NCI-H82 (cell line): Measurements from ENCODE around the gene PIGN.

Experiments used
- DNase-seq: peaks from one replicate; lab custom pipeline; 2025; lab: John Stamatoyannopoulos, UW

Gene PIGN

GRCh38 chr18:62106271-62106670, 80.6 kb downstream of the PIGN start:
- no peak for DNase-seq

DNA sequence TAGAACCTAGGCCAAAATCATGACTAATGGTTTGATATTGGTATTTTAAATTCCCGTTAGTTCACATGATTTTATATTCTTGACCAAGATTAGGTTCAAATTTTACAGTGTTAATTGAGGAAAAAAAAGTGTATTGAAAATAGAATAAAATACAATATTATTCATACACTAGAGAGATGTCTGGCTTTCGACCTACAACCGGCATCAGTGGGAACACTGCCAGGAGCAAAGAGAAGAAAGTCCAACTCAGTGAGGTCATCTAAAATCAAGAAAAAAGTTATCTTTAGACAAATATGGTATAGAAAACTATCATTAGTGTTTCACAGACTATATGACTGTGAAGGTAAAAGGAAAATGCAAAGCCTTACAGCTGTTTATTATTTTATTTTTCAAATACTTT, 81.5 kb downstream of the PIGN start:
- DNase-seq, result no peak

- no peak for DNase-seq
These were observed 84.6 kb downstream of the PIGN start for GRCh38 chr18:62102221-62102620.

DNA sequence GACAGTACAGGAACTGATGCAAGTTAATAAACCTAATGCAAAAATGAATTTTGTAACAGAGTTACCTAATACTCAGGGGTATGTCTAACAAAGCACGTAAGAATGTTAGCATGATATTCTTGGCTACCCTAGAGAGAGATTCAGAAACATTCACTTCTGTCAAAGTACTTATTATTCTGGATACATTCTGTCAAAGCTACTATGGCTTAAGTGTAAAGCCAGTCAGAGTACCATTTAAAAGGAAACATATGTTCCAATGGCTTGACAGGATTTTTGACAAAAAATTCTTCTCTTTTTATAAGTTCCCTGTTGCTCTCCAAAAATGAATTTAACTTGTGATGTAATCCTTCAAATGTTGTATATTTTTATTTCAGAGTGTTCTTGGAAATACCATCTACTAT, 85.5 kb downstream of the PIGN start:
- DNase-seq, result no peak

DNA sequence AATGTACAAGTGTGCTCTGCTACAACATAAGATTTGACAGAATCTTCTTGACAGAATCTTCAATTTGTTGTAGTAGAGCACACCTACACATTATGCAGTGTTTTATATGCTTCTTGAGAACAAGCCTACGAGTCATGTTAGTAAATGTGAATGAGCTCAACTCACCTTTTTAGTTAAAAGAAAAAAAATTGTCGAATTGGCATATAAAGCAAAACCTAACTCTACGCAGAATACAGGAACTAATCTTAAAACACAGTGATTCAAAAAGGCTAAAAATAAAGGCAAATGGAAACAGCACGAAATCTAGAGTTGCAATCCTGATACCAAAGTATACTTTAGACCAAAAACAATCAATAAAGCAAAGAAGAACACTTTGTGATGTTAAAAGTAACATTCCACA, 87.9 kb downstream of the PIGN start:
- no peak for DNase-seq

GRCh38 chr18:62097698-62098097, 89.2 kb downstream of the PIGN start:
- no peak for DNase-seq

DNA sequence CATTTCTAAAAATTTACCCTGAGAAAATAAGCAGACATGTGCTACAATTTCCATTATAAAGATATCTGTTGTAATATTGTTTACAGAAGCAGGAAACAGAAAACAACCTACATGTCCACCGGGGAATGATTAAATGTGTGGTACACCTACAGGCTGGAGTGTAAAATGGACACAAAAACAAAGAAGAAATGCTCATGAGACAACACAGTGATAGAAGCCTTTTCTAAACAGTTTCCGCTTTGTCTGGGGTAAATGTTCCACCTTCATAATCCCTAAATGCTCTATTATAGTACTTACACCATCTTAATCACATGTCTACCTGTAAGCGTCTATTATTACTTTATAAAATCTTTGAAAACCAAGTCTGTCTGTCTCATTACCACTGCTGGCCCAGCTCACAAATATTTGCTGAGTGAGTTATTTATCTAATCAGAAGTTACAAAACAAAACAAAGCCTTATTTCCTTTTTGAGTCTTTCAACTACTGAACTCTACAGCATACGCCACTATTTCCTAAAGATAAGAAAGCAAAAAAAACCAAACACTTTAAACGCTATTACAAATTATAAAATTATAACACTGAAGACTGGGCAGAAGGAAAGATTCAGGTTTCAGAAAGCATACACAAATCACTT, 95.3 kb downstream of the PIGN start:
- no peak for DNase-seq

DNA sequence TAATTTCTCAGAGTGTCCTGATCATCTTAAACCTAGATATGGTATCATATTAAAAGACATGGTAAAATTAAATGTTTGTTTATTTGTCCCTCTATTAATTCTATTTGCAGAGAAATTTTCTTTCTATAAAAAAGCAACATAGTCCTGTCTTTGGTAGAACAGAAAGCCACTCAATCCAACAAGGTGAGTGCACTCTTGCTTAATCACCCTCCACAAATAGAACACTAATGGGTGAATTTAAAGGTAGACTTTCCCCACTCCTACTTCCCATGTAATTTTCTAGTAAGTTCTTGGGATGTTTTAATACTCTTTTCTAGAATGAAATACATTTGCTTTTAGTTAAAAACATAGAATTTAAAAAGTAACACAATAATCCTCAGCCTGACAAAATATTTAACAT, 97.7 kb downstream of the PIGN start:
- DNase-seq, result no peak

- DNase-seq, result no peak
These were observed 98.7 kb downstream of the PIGN start for GRCh38 chr18:62088156-62088555.

DNA sequence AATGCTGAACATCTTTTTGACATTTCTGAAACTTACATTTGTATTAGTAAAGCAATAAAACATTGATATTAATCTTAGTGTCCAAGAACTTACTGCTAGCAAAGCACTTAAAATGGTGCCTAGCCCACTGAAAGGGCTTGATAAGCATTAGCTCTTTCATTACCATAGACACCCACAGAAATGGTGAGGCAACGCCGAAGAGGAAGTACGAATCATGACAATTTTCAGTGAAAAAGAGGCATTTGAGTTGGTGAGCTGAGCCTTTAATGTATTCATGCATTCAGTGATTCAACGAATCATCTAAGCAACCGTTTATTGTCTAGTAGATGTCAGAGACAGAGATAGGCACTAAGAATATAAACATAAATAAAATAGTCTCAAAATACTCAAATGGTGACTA, 101.1 kb downstream of the PIGN start:
- DNase-seq, result no peak

DNA sequence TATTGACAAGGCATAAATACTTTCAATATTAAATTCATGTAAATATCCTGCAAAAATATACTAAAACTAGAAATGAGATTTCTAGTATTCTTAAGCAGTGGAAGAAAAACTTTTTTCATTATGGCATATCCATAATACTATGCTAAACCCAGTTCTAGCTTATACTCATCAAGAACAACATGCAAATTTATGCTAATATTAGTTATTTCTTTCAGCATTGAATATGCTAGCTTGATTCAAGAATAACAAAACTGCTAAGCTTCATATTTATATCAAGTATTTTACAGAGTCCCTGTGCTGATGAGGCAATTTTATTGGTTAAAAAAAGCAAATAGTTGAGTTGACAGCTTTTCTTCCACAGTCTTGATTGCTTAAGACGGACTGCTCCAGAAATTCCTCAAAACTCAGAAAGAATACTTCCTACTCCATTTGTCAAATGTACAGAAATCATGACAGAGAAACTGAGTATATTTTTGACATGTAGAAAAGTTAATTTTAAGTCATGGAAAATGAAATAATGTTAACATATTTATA, 105.0 kb downstream of the PIGN start:
- no peak for DNase-seq

DNA sequence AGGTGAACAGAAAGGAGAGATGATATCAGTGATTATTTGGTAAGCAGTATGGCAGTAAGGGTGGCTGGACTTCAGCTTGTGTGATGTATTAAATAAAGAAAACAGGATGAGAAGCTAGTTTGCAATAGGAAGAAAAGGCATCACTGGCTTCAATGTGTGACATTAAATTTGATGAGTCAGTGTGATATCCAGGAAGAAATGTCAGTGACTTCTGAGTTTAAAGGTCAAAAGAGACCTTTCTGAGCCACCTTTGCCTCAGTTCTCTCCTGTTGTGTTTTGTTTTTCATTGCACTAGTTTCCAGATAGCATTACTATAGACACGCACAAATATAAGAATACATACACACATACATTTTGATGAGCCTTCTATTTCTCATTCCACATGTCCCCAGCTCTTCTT, 105.6 kb downstream of the PIGN start:
- DNase-seq, result no peak

DNA sequence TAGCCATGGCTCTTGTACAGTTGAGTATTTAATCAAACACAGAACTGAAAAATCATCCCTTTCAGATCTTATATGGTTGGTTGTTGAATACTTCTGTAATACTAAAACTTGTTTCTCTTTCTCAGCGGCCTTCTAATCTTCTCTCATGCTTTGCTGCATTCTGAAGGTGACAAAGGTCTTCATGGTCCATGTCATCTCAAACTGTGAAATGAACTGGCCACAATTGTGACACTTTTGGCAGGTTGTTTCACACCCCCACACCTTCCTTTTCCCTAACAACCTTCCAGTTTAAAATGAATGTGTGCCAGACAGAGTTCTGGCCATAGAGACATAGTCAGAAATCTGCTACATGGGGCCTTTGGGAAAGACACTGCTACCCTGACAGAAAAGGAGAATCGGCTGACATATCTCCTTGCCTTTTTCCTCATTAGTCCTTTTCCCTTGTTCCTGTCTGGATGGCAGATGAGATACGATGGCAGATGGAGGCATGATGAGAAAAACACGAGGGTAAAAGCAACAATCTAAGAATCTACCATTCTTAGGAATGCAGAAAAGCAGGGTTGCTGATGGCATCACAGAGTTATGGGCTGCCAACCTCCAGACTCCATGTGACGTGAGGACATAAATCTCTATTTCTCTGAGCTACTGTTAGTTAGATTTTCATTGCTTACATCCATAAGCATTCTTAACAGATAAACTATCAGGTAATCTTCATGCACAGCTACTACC, 106.5 kb downstream of the PIGN start:
- DNase-seq, result no peak

- no peak for DNase-seq
These were observed 113.2 kb downstream of the PIGN start for GRCh38 chr18:62073461-62074281.

DNA sequence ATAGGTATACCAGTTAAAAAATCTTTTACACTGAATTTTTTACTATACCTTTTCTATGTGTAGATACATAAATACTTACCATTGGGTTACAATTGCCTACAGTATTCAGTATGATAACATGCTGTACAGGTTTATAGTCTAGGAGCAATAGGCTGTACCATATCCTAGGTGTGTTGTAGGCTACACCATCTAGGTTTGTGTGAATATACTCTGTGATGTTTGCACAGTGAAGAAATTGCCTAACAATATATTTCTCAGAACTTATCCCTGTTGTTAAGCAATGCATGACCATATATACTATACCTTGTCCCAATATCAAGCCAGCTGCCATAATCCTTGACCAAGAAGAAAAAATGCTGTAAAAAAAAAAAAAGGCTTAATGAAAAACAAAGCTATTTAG, 114.5 kb downstream of the PIGN start:
- DNase-seq, result no peak

- DNase-seq, result no peak
These were observed 115.8 kb downstream of the PIGN start for GRCh38 chr18:62071071-62071470.

DNA sequence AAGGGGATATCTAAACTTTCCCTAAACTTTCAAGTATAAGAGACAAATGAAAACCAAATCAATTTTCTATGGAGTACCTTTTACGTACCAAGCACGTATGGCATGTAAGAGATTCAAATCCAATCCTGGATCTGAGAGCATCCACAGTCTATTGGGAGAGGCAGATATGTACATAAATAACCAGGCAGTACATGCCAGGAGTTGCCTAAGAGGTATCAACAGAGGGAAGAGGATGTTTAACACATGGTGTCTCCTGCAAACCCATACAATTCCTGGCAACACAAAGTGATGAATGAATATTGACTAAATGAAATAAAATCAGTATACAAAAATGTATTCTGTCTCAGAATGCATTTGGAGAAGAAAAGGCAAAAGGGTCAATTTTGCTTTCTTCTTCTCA, 116.6 kb downstream of the PIGN start:
- peak; percentile 26 for DNase-seq

GRCh38 chr18:62069556-62069955, 117.3 kb downstream of the PIGN start:
- DNase-seq, result peak; percentile 22

GRCh38 chr18:62066102-62066818, 120.6 kb downstream of the PIGN start:
- no peak for DNase-seq

DNA sequence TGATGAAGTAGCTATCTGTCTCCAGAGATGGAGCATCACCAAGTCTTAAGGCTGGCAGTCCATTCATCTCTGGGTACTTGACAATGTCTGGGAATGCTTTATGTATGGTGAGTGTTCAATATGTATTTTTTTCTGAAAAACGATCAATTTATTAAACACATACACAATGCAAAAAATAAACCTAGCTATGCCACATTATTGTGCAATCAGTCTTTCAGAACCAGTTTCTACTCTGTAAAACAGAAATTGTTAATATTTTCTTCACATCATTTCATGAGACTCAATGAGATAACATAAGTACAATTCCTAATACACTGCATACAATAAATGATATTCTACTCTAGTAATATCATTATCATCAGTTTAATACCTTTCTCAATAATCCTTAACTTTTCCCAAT, 122.5 kb downstream of the PIGN start:
- no peak for DNase-seq

- DNase-seq, result no peak
These were observed 124.9 kb downstream of the PIGN start for GRCh38 chr18:62061821-62062478.

DNA sequence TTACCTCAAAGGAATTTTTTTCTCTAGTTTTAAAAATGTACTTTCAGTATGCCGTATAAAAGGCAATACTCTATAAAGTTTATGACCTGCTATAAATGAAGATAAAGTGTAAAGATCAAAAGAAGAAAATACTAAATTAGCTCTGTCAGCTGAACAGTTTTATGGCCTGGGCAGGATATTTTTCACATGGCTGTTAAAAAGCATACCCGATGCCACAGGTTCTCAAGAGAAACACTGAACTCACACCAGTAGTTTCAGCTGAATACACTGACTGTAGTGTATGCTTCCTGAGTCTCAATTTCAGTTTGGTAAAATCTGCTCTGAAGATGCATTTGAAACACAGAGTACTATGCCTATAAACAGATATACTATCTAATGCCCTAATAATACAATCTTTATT, 126.0 kb downstream of the PIGN start:
- no peak for DNase-seq
